Smooth muscle cell (in vitro differentiated cells): ENCODE data around the gene GPR153. TPM values are rescaled to one million over a fixed set of nuclear protein-coding genes. Genes with fewer than 3 reads are reported as not detected.

Experiments used
- DNase-seq: peaks from one replicate; lab custom pipeline; 2025; ENCODE audit not compliant: unreplicated experiment; lab: John Stamatoyannopoulos, UW
- H2AFZ ChIP-seq: fragments of 200-600 bp; sonication (generic); 2 replicates; pipeline ENCODE4 v1.6.0; 2016; ENCODE audit warnings: antibody characterized with exemption, low read depth, mild to moderate bottlenecking
- H3F3A ChIP-seq: fragments of 200-600 bp; sonication (generic); 2 replicates; pipeline ENCODE4 v1.6.0; 2017; ENCODE audit warnings: antibody characterized with exemption, low read depth
- H3K27ac ChIP-seq: fragments of 200-600 bp; sonication (generic); 2 replicates; pipeline ENCODE4 v1.5.1; 2016; ENCODE audit warnings: low read depth, mild to moderate bottlenecking
- H3K27me3 ChIP-seq: fragments of 200-600 bp; sonication (generic); 2 replicates; pipeline ENCODE4 v1.6.1; 2016; ENCODE audit warnings: low read depth, mild to moderate bottlenecking
- H3K36me3 ChIP-seq: fragments of 200-600 bp; sonication (generic); 2 replicates; pipeline ENCODE4 v1.5.1; 2016; ENCODE audit warnings: low read depth
- H3K4me1 ChIP-seq: fragments of 200-600 bp; sonication (generic); 2 replicates; pipeline ENCODE4 v1.5.1; 2016; ENCODE audit warnings: low read depth
- H3K4me2 ChIP-seq: fragments of 200-600 bp; sonication (generic); 2 replicates; pipeline ENCODE4 v1.6.0; 2016; ENCODE audit warnings: mild to moderate bottlenecking
- H3K4me3 ChIP-seq: fragments of 200-600 bp; sonication (generic); 2 replicates; pipeline ENCODE4 v1.5.1; 2016; ENCODE audit warnings: mild to moderate bottlenecking
- H3K79me2 ChIP-seq: fragments of 200-600 bp; sonication (generic); 2 replicates; pipeline ENCODE4 v1.6.0; 2016; ENCODE audit warnings: low read depth, mild to moderate bottlenecking
- H3K9ac ChIP-seq: fragments of 200-600 bp; sonication (generic); 2 replicates; pipeline ENCODE4 v1.6.0; 2016; ENCODE audit warnings: low read depth
- H3K9me3 ChIP-seq: fragments of 200-600 bp; sonication (generic); replicated peaks from 2 replicates; pipeline ENCODE4 v1.5.1; 2016; ENCODE audit warnings: low read depth
- H4K20me1 ChIP-seq: fragments of 200-600 bp; sonication (generic); 2 replicates; pipeline ENCODE4 v1.6.0; 2016; ENCODE audit warnings: low read depth
- WGBS: methylation state at CpG from one replicate; pipeline ENCODE4 v1.1.7; 2016; ENCODE audit warnings: low lambda C conversion rate; 5-methylcytosine and 5-hydroxymethylcytosine counted together
- polyA plus RNA-seq: library from polyadenylated mRNA; unstranded; fragments of >200 nt; fragmentation: Nextera tagmentation; extraction: Ambion mirVana; gene quantifications from 2 replicates; pipeline ENCODE4 v1.2.1, GENCODE V29; 2016
- total RNA-seq: library from RNA; depleted of rRNA; stranded (reverse); fragments of >200 nt; gene quantifications from 2 replicates; pipeline ENCODE4 v1.2.3, GENCODE V29; 2014
- TF ChIP-seq, protein P1 (sequence below): fragments of 200-600 bp; sonication (generic); IDR thresholded peaks from 2 replicates; pipeline ENCODE4 v1.5.1; 2017; ENCODE audit warnings: borderline replicate concordance, mild to moderate bottlenecking, antibody characterized with exemption; ENCODE audit not compliant: insufficient read depth, poor library complexity, severe bottlenecking

The GPR153 gene
- total and polyA plus RNA-seq, 2 experiments from 2014 or later: 8.2 to 15.8 TPM

DNA sequence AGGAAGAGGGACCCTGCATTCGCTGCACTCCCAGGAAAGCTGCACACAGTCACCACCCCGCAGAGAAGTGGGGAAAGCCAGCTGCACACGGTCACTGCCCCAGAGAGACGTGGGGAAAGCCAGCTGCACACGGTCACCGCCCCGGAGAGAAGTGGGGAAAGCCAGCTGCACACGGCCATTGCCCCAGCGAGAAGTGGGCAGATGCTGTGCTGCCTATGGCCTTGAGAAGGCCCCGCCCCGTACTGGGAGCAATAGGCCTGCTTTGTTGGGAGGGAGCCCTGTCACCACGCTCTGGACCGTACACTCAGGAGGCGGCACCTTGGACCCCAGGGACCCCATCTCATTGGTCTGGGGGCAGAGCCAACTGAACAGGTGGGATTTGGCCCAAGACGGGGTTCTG lies 4.3 kb upstream of the GPR153 start:
- Histone ChIP-seq H3F3A (no peaks in the 10 kb centered on the region), H4K20me1 (no peaks in the 10 kb centered on the region), H3K4me2 (no peak overlapping the region), H3K4me1 (no peaks in the 10 kb centered on the region), H3K9me3 (no peaks in the 10 kb centered on the region), H3K36me3 (no peaks in the 10 kb centered on the region), H3K9ac (no peak overlapping the region), H3K79me2 (no peaks in the 10 kb centered on the region), H3K4me3 (no peak overlapping the region), H3K27ac (no peak overlapping the region), H2AFZ (no peak overlapping the region), H3K27me3 (no peaks in the 10 kb centered on the region)
- WGBS: 91% methylated on average over 15 of the region's 15 CpGs
- DNase-seq: no peak
- TF ChIP-seq, protein P1, sequence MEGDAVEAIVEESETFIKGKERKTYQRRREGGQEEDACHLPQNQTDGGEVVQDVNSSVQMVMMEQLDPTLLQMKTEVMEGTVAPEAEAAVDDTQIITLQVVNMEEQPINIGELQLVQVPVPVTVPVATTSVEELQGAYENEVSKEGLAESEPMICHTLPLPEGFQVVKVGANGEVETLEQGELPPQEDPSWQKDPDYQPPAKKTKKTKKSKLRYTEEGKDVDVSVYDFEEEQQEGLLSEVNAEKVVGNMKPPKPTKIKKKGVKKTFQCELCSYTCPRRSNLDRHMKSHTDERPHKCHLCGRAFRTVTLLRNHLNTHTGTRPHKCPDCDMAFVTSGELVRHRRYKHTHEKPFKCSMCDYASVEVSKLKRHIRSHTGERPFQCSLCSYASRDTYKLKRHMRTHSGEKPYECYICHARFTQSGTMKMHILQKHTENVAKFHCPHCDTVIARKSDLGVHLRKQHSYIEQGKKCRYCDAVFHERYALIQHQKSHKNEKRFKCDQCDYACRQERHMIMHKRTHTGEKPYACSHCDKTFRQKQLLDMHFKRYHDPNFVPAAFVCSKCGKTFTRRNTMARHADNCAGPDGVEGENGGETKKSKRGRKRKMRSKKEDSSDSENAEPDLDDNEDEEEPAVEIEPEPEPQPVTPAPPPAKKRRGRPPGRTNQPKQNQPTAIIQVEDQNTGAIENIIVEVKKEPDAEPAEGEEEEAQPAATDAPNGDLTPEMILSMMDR: no peak

DNA sequence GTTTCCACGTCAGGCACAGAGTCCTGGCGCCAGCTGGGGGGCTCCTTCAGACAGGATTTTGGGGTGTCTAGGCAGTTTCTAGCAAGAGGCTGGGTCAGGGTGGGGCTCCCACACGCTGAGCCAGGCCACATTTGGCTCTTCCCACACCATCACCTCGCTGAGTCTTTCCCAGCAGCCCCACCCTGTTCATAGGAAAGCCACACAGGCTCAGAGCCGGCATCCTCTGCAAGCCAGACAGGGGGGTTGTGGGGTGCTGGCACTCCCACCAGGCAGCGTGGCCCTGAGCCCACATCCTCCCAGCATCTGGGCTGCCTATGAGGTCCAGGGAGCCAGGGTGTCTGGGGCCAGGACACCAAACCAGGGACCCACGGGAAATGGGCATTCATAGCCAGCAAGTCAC lies 2.8 kb upstream of the GPR153 start:
- Histone ChIP-seq H3K36me3 (no peaks in the 10 kb centered on the region), H3K9ac (no peak overlapping the region), H3K27ac (no peak overlapping the region), H3F3A (no peaks in the 10 kb centered on the region), H4K20me1 (peaks cover 11% of the 10 kb centered on the region), H3K4me1 (no peaks in the 10 kb centered on the region), H3K79me2 (no peaks in the 10 kb centered on the region), H2AFZ (no peak overlapping the region), H3K4me2 (no peak overlapping the region), H3K4me3 (no peak overlapping the region), H3K27me3 (no peaks in the 10 kb centered on the region), H3K9me3 (no peaks in the 10 kb centered on the region)
- no peak for DNase-seq
- WGBS: 92% methylated on average over 7 of the region's 7 CpGs
- TF ChIP-seq, protein P1: no peak

DNA sequence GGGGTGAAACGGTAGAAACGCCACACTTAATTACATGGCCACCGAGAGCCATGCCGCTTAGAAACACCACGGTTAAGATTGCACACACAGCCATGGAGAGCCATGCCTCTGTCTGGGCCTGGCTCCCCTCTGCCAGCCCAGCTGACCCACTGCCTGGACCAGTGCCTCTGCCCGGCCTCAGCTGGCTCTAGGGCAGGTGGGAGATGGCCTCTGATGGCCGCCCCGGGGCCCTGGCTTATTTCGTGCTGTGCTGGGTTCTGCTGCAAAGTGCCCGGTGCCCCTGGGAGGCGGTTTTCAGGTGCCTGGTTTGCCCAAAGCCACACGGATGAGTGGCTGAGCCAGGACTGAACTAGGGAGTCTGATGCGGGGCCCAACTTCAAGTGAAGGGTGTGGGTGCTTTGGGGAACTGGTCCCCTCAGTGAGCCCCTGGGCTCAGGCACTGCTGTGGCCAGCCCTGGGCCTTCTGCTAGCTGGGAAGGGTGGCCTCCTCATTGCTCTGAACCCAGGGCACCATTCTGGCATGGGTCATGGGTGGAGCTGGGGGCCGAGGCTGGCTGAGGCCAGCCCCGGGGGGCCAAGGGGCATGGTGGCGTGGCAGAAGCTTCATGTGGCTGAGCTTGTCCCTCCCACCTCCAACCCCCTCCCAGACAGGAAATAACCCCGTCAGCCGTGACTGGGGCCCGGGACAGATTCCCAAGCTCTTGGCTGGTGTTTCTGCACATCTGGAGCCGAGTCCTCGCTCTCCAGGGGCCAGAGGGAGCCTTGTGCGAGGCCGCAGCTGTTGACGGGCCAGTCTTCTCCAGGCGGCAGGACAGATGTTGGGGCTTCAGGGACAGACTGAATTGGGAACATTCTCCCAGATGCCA lies 1.9 kb upstream of the GPR153 start:
- Histone ChIP-seq H3K9ac (no peak overlapping the region), H3K4me2 (no peak overlapping the region)

More for the DNA sequence above, 1.9 kb upstream of the GPR153 start:
- Histone ChIP-seq H3K79me2 (no peaks in the 10 kb centered on the region), H3K9me3 (no peaks in the 10 kb centered on the region), H3K36me3 (no peaks in the 10 kb centered on the region), H3K27me3 (no peaks in the 10 kb centered on the region), H3K4me3 (no peak overlapping the region), H2AFZ (no peak overlapping the region), H3K27ac (no peak overlapping the region), H3K4me1 (no peaks in the 10 kb centered on the region), H4K20me1 (peaks cover 20% of the 10 kb centered on the region), H3F3A (no peaks in the 10 kb centered on the region)
- WGBS: 69% methylated on average over 25 of the region's 25 CpGs
- DNase-seq: no peak
- TF ChIP-seq, protein P1: no peak
